ENCODE measurements around the gene CDKN2B-AS1.

The CDKN2B-AS1 gene

GRCh38 chr9:22102146-22103053 is 107.8 kb downstream of the CDKN2B-AS1 start:
- Histone ChIP-seq H3K9me3 (ENCODE audit: insufficient read depth, low read length) (no peaks in the 10 kb centered on the region), H4K20me1 (ENCODE audit: low read depth, low read length) (no peaks in the 10 kb centered on the region), H3K4me2 (ENCODE audit: low read depth, low read length, poor library complexity, severe bottlenecking) (no peak overlapping the region), H3K27ac (ENCODE audit: low read depth, low read length) (no peak overlapping the region), H3F3A (ENCODE audit: insufficient read depth) (no peaks in the 10 kb centered on the region), H3K9me2 (replicated peaks; ENCODE audit: insufficient read depth, low read length) (no peaks in the 10 kb centered on the region), H3K36me3 (ENCODE audit: low read length) (no peaks in the 10 kb centered on the region), H3K27me3 (ENCODE audit: low read length) (no peaks in the 10 kb centered on the region), H3K79me2 (ENCODE audit: insufficient read depth, low read length) (no peaks in the 10 kb centered on the region), H3K9ac (ENCODE audit: low read length) (no peak overlapping the region), H2AFZ (ENCODE audit: low read depth, low read length, severe bottlenecking) (no peak overlapping the region), H3K4me3 (ENCODE audit: insufficient read depth, low read length, poor library complexity, severe bottlenecking) (no peak overlapping the region)
- no peak for TF ChIP-seq EZH2phosphoT487 (conservative IDR thresholded peaks at IDR 0.05; ENCODE audit: low read length)
- no peak for TF ChIP-seq CTCF (IDR thresholded peaks at IDR 0.05; ENCODE audit: insufficient read depth, low read length, poor library complexity, severe bottlenecking)

- Histone ChIP-seq H3K9me3 (ENCODE audit: insufficient read depth, low read length) (no peaks in the 10 kb centered on the region), H3K36me3 (ENCODE audit: low read length) (no peaks in the 10 kb centered on the region), H3K9me2 (replicated peaks; ENCODE audit: insufficient read depth, low read length) (no peaks in the 10 kb centered on the region), H4K20me1 (ENCODE audit: low read depth, low read length) (no peaks in the 10 kb centered on the region), H3K4me2 (ENCODE audit: low read depth, low read length, poor library complexity, severe bottlenecking) (no peak overlapping the region), H3K4me3 (ENCODE audit: insufficient read depth, low read length, poor library complexity, severe bottlenecking) (no peak overlapping the region), H3K27me3 (ENCODE audit: low read length) (no peaks in the 10 kb centered on the region), H3K9ac (ENCODE audit: low read length) (no peak overlapping the region), H3K79me2 (ENCODE audit: insufficient read depth, low read length) (no peaks in the 10 kb centered on the region), H3K27ac (ENCODE audit: low read depth, low read length) (no peak overlapping the region), H3F3A (ENCODE audit: insufficient read depth) (no peaks in the 10 kb centered on the region), H2AFZ (ENCODE audit: low read depth, low read length, severe bottlenecking) (no peak overlapping the region)
- TF ChIP-seq EZH2phosphoT487 (conservative IDR thresholded peaks at IDR 0.05; ENCODE audit: low read length) (no peak), CTCF (IDR thresholded peaks at IDR 0.05; ENCODE audit: insufficient read depth, low read length, poor library complexity, severe bottlenecking) (no peak)
These were observed 109.3 kb downstream of the CDKN2B-AS1 start for GRCh38 chr9:22103685-22104575.

GRCh38 chr9:22105005-22105722 is 110.6 kb downstream of the CDKN2B-AS1 start:
- Histone ChIP-seq H3K27me3 (ENCODE audit: low read length) (no peaks in the 10 kb centered on the region), H3K36me3 (ENCODE audit: low read length) (no peaks in the 10 kb centered on the region), H3K4me3 (ENCODE audit: insufficient read depth, low read length, poor library complexity, severe bottlenecking) (no peak overlapping the region), H3K4me2 (ENCODE audit: low read depth, low read length, poor library complexity, severe bottlenecking) (no peak overlapping the region), H3K9ac (ENCODE audit: low read length) (no peak overlapping the region), H2AFZ (ENCODE audit: low read depth, low read length, severe bottlenecking) (no peak overlapping the region), H3K27ac (ENCODE audit: low read depth, low read length) (no peak overlapping the region), H3K9me3 (ENCODE audit: insufficient read depth, low read length) (no peaks in the 10 kb centered on the region), H3F3A (ENCODE audit: insufficient read depth) (no peaks in the 10 kb centered on the region), H3K79me2 (ENCODE audit: insufficient read depth, low read length) (no peaks in the 10 kb centered on the region), H4K20me1 (ENCODE audit: low read depth, low read length) (no peaks in the 10 kb centered on the region), H3K9me2 (replicated peaks; ENCODE audit: insufficient read depth, low read length) (no peaks in the 10 kb centered on the region)
- TF ChIP-seq CTCF (IDR thresholded peaks at IDR 0.05; ENCODE audit: insufficient read depth, low read length, poor library complexity, severe bottlenecking) = no peak
- TF ChIP-seq EZH2phosphoT487 (conservative IDR thresholded peaks at IDR 0.05; ENCODE audit: low read length) = no peak

Data from SU-DHL-6 (cell line).